SU-DHL-6 (cell line): ENCODE measurements around the gene EFHC2.

Experiments
- EZH2phosphoT487 ChIP-seq: fragments of 200-600 bp; sonication (generic), shearing (Covaris generic); conservative IDR thresholded peaks from 2 replicates; pipeline ENCODE4 v1.6.1; 2018; ENCODE audit warnings: mild to moderate bottlenecking, antibody characterized with exemption, low read length, moderate library complexity, mixed read lengths
- TF ChIP-seq, protein P1 (sequence below): fragments of 200-600 bp; sonication (generic); IDR thresholded peaks from one replicate; pipeline ENCODE4 v1.5.1; 2017; ENCODE audit warnings: antibody characterized with exemption, mild to moderate bottlenecking, low read length, moderate library complexity; ENCODE audit not compliant: insufficient read depth, poor library complexity, severe bottlenecking

DNA sequence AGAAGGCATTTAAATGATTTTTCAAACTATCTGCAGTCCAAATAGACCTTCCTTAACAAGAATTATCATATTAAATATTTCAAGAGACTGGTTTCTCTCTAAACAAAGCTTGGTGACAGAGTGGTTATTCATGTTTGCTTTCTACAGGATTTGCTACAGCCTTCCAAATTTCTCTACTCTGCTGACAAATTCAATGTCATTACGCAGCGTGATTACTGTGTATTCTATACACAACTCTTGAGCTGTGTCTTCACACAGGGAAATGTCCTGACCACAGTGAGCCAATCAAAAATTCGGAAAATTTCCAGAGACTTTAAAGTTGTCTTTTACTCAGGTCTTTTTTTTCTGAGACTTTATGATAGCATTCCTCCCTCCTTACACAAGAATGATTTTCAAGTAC is 75.6 kb downstream of the EFHC2 start:
- TF ChIP-seq, protein P1, sequence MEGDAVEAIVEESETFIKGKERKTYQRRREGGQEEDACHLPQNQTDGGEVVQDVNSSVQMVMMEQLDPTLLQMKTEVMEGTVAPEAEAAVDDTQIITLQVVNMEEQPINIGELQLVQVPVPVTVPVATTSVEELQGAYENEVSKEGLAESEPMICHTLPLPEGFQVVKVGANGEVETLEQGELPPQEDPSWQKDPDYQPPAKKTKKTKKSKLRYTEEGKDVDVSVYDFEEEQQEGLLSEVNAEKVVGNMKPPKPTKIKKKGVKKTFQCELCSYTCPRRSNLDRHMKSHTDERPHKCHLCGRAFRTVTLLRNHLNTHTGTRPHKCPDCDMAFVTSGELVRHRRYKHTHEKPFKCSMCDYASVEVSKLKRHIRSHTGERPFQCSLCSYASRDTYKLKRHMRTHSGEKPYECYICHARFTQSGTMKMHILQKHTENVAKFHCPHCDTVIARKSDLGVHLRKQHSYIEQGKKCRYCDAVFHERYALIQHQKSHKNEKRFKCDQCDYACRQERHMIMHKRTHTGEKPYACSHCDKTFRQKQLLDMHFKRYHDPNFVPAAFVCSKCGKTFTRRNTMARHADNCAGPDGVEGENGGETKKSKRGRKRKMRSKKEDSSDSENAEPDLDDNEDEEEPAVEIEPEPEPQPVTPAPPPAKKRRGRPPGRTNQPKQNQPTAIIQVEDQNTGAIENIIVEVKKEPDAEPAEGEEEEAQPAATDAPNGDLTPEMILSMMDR, result no peak
- TF ChIP-seq EZH2phosphoT487, result no peak
